H9 (cell line): ENCODE measurements around the gene PWWP2B. TPM values are rescaled to one million over a fixed set of nuclear protein-coding genes. Genes with fewer than 3 reads are reported as not detected.
A peak's percentile ranks its signal among the peaks of the same experiment; 100 is the strongest.

ENCODE experiments used
- DNase-seq: peaks from one replicate; pipeline ENCODE4 v3.0.0-alpha.2; 2017
- H2AFZ ChIP-seq: one replicate; pipeline ENCODE4 v1.6.1; 2013; ENCODE audit warnings: mild to moderate bottlenecking, low read length, control low read depth, moderate library complexity
- H2AK5ac ChIP-seq: 2 replicates; pipeline ENCODE4 v1.6.1; 2013; ENCODE audit warnings: low read length, control low read depth, mixed read lengths; ENCODE audit not compliant: insufficient read length
- H2BK120ac ChIP-seq: one replicate; pipeline ENCODE4 v1.6.1; 2013; ENCODE audit warnings: low read depth, mild to moderate bottlenecking, low read length, control low read depth, inconsistent platforms; ENCODE audit not compliant: poor library complexity, severe bottlenecking
- H2BK12ac ChIP-seq: 2 replicates; pipeline ENCODE4 v1.6.1; 2013; ENCODE audit warnings: low read length, control low read depth, mixed read lengths, low read depth; ENCODE audit not compliant: insufficient read length
- H2BK15ac ChIP-seq: 2 replicates; pipeline ENCODE4 v1.6.1; 2013; ENCODE audit warnings: low read depth, low read length, control low read depth
- H2BK20ac ChIP-seq: one replicate; pipeline ENCODE4 v1.6.1; 2013; ENCODE audit warnings: low read depth, mild to moderate bottlenecking, low read length, control low read depth, inconsistent platforms; ENCODE audit not compliant: poor library complexity, severe bottlenecking
- H2BK5ac ChIP-seq: 2 replicates; pipeline ENCODE4 v1.6.1; 2013; ENCODE audit warnings: low read length, control low read depth, mixed read lengths; ENCODE audit not compliant: insufficient read length
- H3K14ac ChIP-seq: 2 replicates; pipeline ENCODE4 v1.6.1; 2013; ENCODE audit warnings: low read length, control low read depth; ENCODE audit not compliant: insufficient read depth
- H3K18ac ChIP-seq: 2 replicates; pipeline ENCODE4 v1.6.1; 2013; ENCODE audit warnings: low read depth, mild to moderate bottlenecking, mixed read lengths, low read length, control low read depth; ENCODE audit not compliant: insufficient read length
- H3K23ac ChIP-seq: 2 replicates; pipeline ENCODE4 v1.6.1; 2013; ENCODE audit warnings: low read length, control low read depth, mixed read lengths, low read depth; ENCODE audit not compliant: insufficient read length
- H3K23me2 ChIP-seq: 2 replicates; pipeline ENCODE4 v1.6.1; 2013; ENCODE audit warnings: low read depth, mild to moderate bottlenecking, mixed read lengths, low read length, control low read depth; ENCODE audit not compliant: insufficient read length, poor library complexity, severe bottlenecking
- H3K27ac ChIP-seq: 2 replicates; pipeline ENCODE4 v1.5.1; 2013; ENCODE audit warnings: low read length, control low read depth, mixed read lengths, low read depth; ENCODE audit not compliant: insufficient read length
- H3K27me3 ChIP-seq: 2 replicates; pipeline ENCODE4 v1.6.1; 2013; ENCODE audit warnings: low read length, control low read depth, inconsistent platforms; ENCODE audit not compliant: insufficient read depth
- H3K4ac ChIP-seq: 2 replicates; pipeline ENCODE4 v1.6.1; 2013; ENCODE audit warnings: low read depth, mild to moderate bottlenecking, control low read depth, inconsistent platforms, low read length, moderate library complexity
- H3K4me1 ChIP-seq: 2 replicates; pipeline ENCODE4 v1.6.1; 2013; ENCODE audit warnings: low read length, control low read depth, inconsistent platforms; ENCODE audit not compliant: insufficient read depth
- H3K4me2 ChIP-seq: 2 replicates; pipeline ENCODE4 v1.6.1; 2013; ENCODE audit warnings: low read length, control low read depth, mixed read lengths; ENCODE audit not compliant: insufficient read length, insufficient read depth
- H3K56ac ChIP-seq: 2 replicates; pipeline ENCODE4 v1.6.1; 2013; ENCODE audit warnings: low read depth, mild to moderate bottlenecking, mixed read lengths, low read length, control low read depth; ENCODE audit not compliant: insufficient read length
- H3K79me1 ChIP-seq: 2 replicates; pipeline ENCODE4 v1.6.1; 2013; ENCODE audit warnings: low read depth, mild to moderate bottlenecking, moderate library complexity, low read length, control low read depth, inconsistent platforms; ENCODE audit not compliant: insufficient read depth, poor library complexity, severe bottlenecking
- H3K79me2 ChIP-seq: 2 replicates; pipeline ENCODE4 v1.6.1; 2013; ENCODE audit warnings: low read length, control low read depth, inconsistent platforms; ENCODE audit not compliant: insufficient read depth
- H3K9ac ChIP-seq: 2 replicates; pipeline ENCODE4 v1.6.1; 2013; ENCODE audit warnings: low read length, control low read depth, mixed read lengths; ENCODE audit not compliant: insufficient read length; ENCODE audit errors: extremely low read depth
- H3K9me3 ChIP-seq: one replicate; pipeline ENCODE4 v1.6.1; 2013; ENCODE audit warnings: low read depth, low read length, inconsistent platforms; ENCODE audit not compliant: control insufficient read depth
- H3T11ph ChIP-seq: one replicate; pipeline ENCODE4 v1.6.1; 2013; ENCODE audit warnings: mild to moderate bottlenecking, low read length, control low read depth, inconsistent platforms
- H4K20me1 ChIP-seq: one replicate; pipeline ENCODE4 v1.6.1; 2013; ENCODE audit not compliant: control insufficient read depth, insufficient read length, insufficient read depth
- H4K5ac ChIP-seq: 2 replicates; pipeline ENCODE4 v1.6.1; 2013; ENCODE audit warnings: low read depth, mild to moderate bottlenecking, mixed read lengths, low read length, control low read depth; ENCODE audit not compliant: insufficient read length
- H4K8ac ChIP-seq: replicated peaks from 2 replicates; pipeline ENCODE4 v1.6.1; 2013; ENCODE audit warnings: low read length, control low read depth, mixed read lengths, low read depth; ENCODE audit not compliant: insufficient read length
- H4K91ac ChIP-seq: 2 replicates; pipeline ENCODE4 v1.6.1; 2013; ENCODE audit warnings: low read depth, mild to moderate bottlenecking, moderate library complexity, mixed read lengths, low read length, control low read depth; ENCODE audit not compliant: insufficient read length
- H3K27ac Mint-ChIP-seq, 3 experiments: 2 replicates in 2 of 3; 3 replicates in 1 of 3; pipeline ENCODE4 v1.8.0; 2020 to 2021; ENCODE audit warnings: mixed read lengths in 3 of 3, mild to moderate bottlenecking in 1 of 3, moderate library complexity in 1 of 3
- H3K27me3 Mint-ChIP-seq: 2 replicates; pipeline ENCODE4 v1.8.0; 2021; ENCODE audit warnings: low read depth, mild to moderate bottlenecking, moderate library complexity, mixed read lengths
- H3K36me3 Mint-ChIP-seq, 3 experiments: 2 replicates in 2 of 3; 3 replicates in 1 of 3; pipeline ENCODE4 v1.8.0; 2020 to 2021; ENCODE audit warnings: low read depth in 3 of 3, mixed read lengths in 3 of 3; ENCODE audit not compliant: insufficient read depth in 1 of 3
- H3K4me1 Mint-ChIP-seq, 2 experiments: 2 replicates each; pipeline ENCODE4 v1.8.0; 2020; ENCODE audit warnings: mixed read lengths in 2 of 2
- H3K4me3 Mint-ChIP-seq, 2 experiments: 2 replicates in 1 of 2; 3 replicates in 1 of 2; pipeline ENCODE4 v1.8.0; 2020 to 2021; ENCODE audit warnings: mild to moderate bottlenecking in 2 of 2, mixed read lengths in 2 of 2, moderate library complexity in 1 of 2
- H3K9me3 Mint-ChIP-seq, 2 experiments: 2 replicates in 1 of 2; 3 replicates in 1 of 2; pipeline ENCODE4 v1.8.0; 2020; ENCODE audit warnings: mild to moderate bottlenecking in 2 of 2, mixed read lengths in 2 of 2, moderate library complexity in 1 of 2
- WGBS: extraction: QIAGEN DNeasy Blood & Tissue Kit; methylation state at CpG from one replicate; pipeline ENCODE4 v1.1.7; 2013; ENCODE audit warnings: missing lambda C conversion rate, low lambda C conversion rate, mixed read lengths; ENCODE audit not compliant: insufficient read length; ENCODE audit errors: extremely low coverage; 5-methylcytosine and 5-hydroxymethylcytosine counted together
- total RNA-seq: library from RNA; stranded (reverse); gene quantifications from 2 replicates; pipeline ENCODE4 v1.2.1, GENCODE V29; 2021
- TF ChIP-seq, protein P1 (sequence below): fragments of 200-600 bp; sonication (generic); conservative IDR thresholded peaks from 3 replicates; pipeline ENCODE4 v1.8.0; 2021; ENCODE audit warnings: antibody characterized with exemption, mild to moderate bottlenecking

The PWWP2B gene
- total RNA-seq, 1 experiment from 2014 or later: 10.0 TPM

DNA sequence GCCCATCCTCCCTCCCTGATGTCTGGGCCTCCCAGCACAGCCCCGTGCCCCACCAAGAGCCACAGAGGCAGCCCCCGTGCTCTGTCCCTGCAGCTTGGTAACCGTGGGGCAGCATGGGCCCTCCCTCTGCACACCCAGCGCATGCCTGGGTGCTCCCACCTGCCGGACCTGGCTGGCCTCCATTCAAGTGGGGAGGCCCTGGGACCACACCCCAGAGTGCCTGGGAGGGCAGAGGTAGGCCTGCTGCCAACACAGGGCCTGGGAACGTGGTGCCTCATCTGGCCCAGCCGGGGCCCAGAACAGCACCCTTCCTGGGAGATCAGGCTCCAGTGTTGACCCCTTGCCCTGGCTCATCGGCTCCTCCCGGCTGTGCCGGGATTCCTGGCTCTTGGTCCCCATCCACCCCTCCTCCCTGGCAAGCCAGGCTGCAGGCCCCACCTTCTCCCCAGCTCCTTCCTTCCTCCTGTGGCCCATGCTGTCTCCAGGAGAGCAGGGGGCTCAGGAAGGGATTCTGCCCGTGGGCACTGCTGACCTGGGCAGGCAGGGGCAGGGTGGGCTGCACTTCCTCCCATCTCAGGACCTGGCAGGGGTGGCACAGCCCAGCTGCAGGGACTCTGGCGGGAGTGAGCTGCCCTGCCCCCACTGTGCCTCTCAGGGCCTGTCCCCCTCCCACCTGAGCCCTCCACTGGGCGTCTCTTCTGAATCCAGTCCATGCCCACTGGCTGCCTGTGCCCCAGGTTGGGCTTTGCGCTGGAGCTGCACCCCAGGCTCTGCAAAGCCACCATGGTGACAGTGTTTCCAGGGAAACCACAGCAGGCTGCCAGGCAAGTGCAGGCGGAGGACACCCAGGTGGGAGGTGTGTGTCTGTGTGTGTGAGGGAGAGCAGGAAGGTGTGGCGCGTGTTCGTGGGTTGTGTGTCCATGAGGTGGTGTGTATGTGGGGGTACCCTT, 32.6 kb downstream of the PWWP2B start:
- no peak overlapping the region for H3K4me3 Mint-ChIP-seq
- H3K4me1 Mint-ChIP-seq: peaks cover 6 to 9% of the 10 kb centered on the region in 2 experiments
- H2AK5ac ChIP-seq: no peak overlapping the region
- no peak overlapping the region for H2AFZ ChIP-seq
- H4K91ac ChIP-seq: no peak overlapping the region
- H3K23ac ChIP-seq: no peak overlapping the region
- no peak overlapping the region; the same call in 1 of the 2 replicates for H3K14ac ChIP-seq
- H2BK120ac ChIP-seq: no peak overlapping the region
- H3K27me3 Mint-ChIP-seq: no peaks in the 10 kb centered on the region; the same call in 1 of the 2 replicates
- H3K23me2 ChIP-seq: no peaks in the 10 kb centered on the region
- no peak overlapping the region for H3K4ac ChIP-seq
- H3K79me2 ChIP-seq: no peaks in the 10 kb centered on the region
- no peak overlapping the region for H3K56ac ChIP-seq
- H3K27ac Mint-ChIP-seq: peak overlapping the region in 2 of 3 experiments; percentile 4 to 8; a peak in 3 of 7 replicates
- TF ChIP-seq, protein P1, sequence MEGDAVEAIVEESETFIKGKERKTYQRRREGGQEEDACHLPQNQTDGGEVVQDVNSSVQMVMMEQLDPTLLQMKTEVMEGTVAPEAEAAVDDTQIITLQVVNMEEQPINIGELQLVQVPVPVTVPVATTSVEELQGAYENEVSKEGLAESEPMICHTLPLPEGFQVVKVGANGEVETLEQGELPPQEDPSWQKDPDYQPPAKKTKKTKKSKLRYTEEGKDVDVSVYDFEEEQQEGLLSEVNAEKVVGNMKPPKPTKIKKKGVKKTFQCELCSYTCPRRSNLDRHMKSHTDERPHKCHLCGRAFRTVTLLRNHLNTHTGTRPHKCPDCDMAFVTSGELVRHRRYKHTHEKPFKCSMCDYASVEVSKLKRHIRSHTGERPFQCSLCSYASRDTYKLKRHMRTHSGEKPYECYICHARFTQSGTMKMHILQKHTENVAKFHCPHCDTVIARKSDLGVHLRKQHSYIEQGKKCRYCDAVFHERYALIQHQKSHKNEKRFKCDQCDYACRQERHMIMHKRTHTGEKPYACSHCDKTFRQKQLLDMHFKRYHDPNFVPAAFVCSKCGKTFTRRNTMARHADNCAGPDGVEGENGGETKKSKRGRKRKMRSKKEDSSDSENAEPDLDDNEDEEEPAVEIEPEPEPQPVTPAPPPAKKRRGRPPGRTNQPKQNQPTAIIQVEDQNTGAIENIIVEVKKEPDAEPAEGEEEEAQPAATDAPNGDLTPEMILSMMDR: no peak
- no peak overlapping the region for H2BK12ac ChIP-seq
- DNase-seq: no peak
- no peak overlapping the region for H3K18ac ChIP-seq
- no CpG with 5 or more reads among the region's 18 CpGs for WGBS
- no peak overlapping the region for H2BK5ac ChIP-seq
- no peaks in the 10 kb centered on the region for H3K27me3 ChIP-seq
- no peak overlapping the region for H3K4me2 ChIP-seq
- no peak overlapping the region for H4K8ac ChIP-seq
- no peak overlapping the region for H3T11ph ChIP-seq
- H4K5ac ChIP-seq: no peak overlapping the region
- no peak overlapping the region for H3K27ac ChIP-seq
- H3K9ac ChIP-seq: no peak overlapping the region
- no peaks in the 10 kb centered on the region for H3K36me3 Mint-ChIP-seq
- H2BK20ac ChIP-seq: no peak overlapping the region
- H4K20me1 ChIP-seq: no peaks in the 10 kb centered on the region
- H3K4me1 ChIP-seq: no peaks in the 10 kb centered on the region
- H3K79me1 ChIP-seq: no peaks in the 10 kb centered on the region
- no peaks in the 10 kb centered on the region; a peak in 1 of 5 replicates for H3K9me3 Mint-ChIP-seq
- H3K9me3 ChIP-seq: no peaks in the 10 kb centered on the region
- no peak overlapping the region for H2BK15ac ChIP-seq
